Upper lobe of right lung (tissue), 1 donor: ENCODE results near the gene FAM162B. TPM values are rescaled to one million over a fixed set of nuclear protein-coding genes. Genes with fewer than 3 reads are reported as not detected.

ENCODE experiments used
- ATAC-seq: fragments of 200-7000 bp; cut with Tn5 transposase; one replicate; pipeline ENCODE4 v1.9.1; 2020; ENCODE audit warnings: mild to moderate bottlenecking, moderate library complexity
- DNase-seq: peaks from one replicate; pipeline ENCODE4 v3.0.0-alpha.2; 2020
- H3K27ac ChIP-seq: fragments of 200-600 bp; one replicate; pipeline ENCODE4 v1.8.0; 2022
- H3K27me3 ChIP-seq: fragments of 200-600 bp; one replicate; pipeline ENCODE4 v1.8.0; 2022; ENCODE audit warnings: mild to moderate bottlenecking
- H3K36me3 ChIP-seq: fragments of 200-600 bp; one replicate; pipeline ENCODE4 v1.8.0; 2022
- H3K4me1 ChIP-seq: fragments of 200-600 bp; one replicate; pipeline ENCODE4 v1.8.0; 2022
- H3K4me3 ChIP-seq: fragments of 200-600 bp; one replicate; pipeline ENCODE4 v1.8.0; 2022; ENCODE audit warnings: mild to moderate bottlenecking
- H3K9me3 ChIP-seq: fragments of 200-600 bp; one replicate; pipeline ENCODE4 v1.8.0; 2022
- CTCF ChIP-seq: fragments of 200-600 bp; IDR thresholded peaks from one replicate; pipeline ENCODE4 v1.8.0; 2022; ENCODE audit warnings: antibody characterized with exemption
- intact Hi-C: fragments of 100-400 bp; cut with DNase I; formaldehyde crosslinking; loops from one replicate; pipeline ENCODE4 v1.11.0; 2022
- total RNA-seq: library from RNA; stranded (reverse); fragmentation: NEBNext Ultra II Directional; extraction: Animal tissue kit (Norgen Biotek cat#: 25700); gene quantifications from one replicate; pipeline ENCODE4 v1.2.1, GENCODE V29; 2021
- donor health status: DM: no; HTN: yes; CAD: no; lungs with severe emphysema.

FAM162B gene
- total RNA-seq, 1 donor from 2014 or later: 13.2 TPM

GRCh38 chr6:116793224-116793623 lies 27.7 kb upstream of the FAM162B start:
- Histone ChIP-seq H3K9me3 (no peaks in the 10 kb centered on the region), H3K27ac (no peak overlapping the region), H3K4me1 (no peaks in the 10 kb centered on the region), H3K36me3 (no peaks in the 10 kb centered on the region), H3K4me3 (no peak overlapping the region), H3K27me3 (peaks cover 4% of the 10 kb centered on the region)
- ATAC-seq (no peak), DNase-seq (no peak)
- no peak for TF ChIP-seq CTCF
- intact Hi-C loops: no loop called here

GRCh38 chr6:116783852-116784251 lies 18.3 kb upstream of the FAM162B start:
- Histone ChIP-seq H3K4me1 (peaks cover 5% of the 10 kb centered on the region), H3K27ac (no peak overlapping the region)
- no peak for TF ChIP-seq CTCF

GRCh38 chr6:116779573-116780164 lies 14.2 kb upstream of the FAM162B start:
- Histone ChIP-seq H3K4me3 (no peak overlapping the region), H3K4me1 (peaks cover 5% of the 10 kb centered on the region), H3K9me3 (no peaks in the 10 kb centered on the region), H3K27me3 (peaks cover 6% of the 10 kb centered on the region), H3K27ac (no peak overlapping the region), H3K36me3 (no peaks in the 10 kb centered on the region)
- intact Hi-C loops: no loop called here
- DNase-seq: no peak
- TF ChIP-seq CTCF: peak; percentile 50
- ATAC-seq: peak; percentile 37

More at GRCh38 chr6:116783852-116784251, 18.3 kb upstream of the FAM162B start:
- Histone ChIP-seq H3K27me3 (peaks cover 6% of the 10 kb centered on the region), H3K36me3 (no peaks in the 10 kb centered on the region), H3K4me3 (no peak overlapping the region), H3K9me3 (no peaks in the 10 kb centered on the region)
- intact Hi-C loops: no loop called here
- DNase-seq: no peak
- ATAC-seq: no peak

GRCh38 chr6:116773886-116774285 lies 8.4 kb upstream of the FAM162B start:
- no peak for ATAC-seq
- no peaks in the 10 kb centered on the region for H3K4me1 ChIP-seq
- no peak for TF ChIP-seq CTCF
- H3K27me3 ChIP-seq: no peaks in the 10 kb centered on the region
- H3K9me3 ChIP-seq: no peaks in the 10 kb centered on the region
- intact Hi-C loops: no loop called here
- no peak overlapping the region for H3K4me3 ChIP-seq
- H3K36me3 ChIP-seq: no peaks in the 10 kb centered on the region
- DNase-seq: no peak
- H3K27ac ChIP-seq: no peak overlapping the region

GRCh38 chr6:116772450-116772849 lies 6.9 kb upstream of the FAM162B start:
- Histone ChIP-seq H3K27me3 (peaks cover 3% of the 10 kb centered on the region), H3K4me3 (no peak overlapping the region), H3K4me1 (no peaks in the 10 kb centered on the region), H3K36me3 (no peaks in the 10 kb centered on the region), H3K9me3 (no peaks in the 10 kb centered on the region), H3K27ac (no peak overlapping the region)
- ATAC-seq: no peak
- no peak for TF ChIP-seq CTCF
- intact Hi-C loops: no loop called here
- DNase-seq: no peak

GRCh38 chr6:116767715-116768114 lies 2.2 kb upstream of the FAM162B start:
- Histone ChIP-seq H3K4me1 (peaks cover 10% of the 10 kb centered on the region), H3K36me3 (no peaks in the 10 kb centered on the region), H3K27me3 (peaks cover 30% of the 10 kb centered on the region), H3K4me3 (no peak overlapping the region), H3K9me3 (no peaks in the 10 kb centered on the region), H3K27ac (no peak overlapping the region)
- intact Hi-C loops: no loop called here
- no peak for ATAC-seq
- no peak for DNase-seq
- no peak for TF ChIP-seq CTCF
